ENCODE measurements around the gene KCNIP4. TPM values are rescaled to one million over a fixed set of nuclear protein-coding genes. Genes with fewer than 3 reads are reported as not detected.

KCNIP4 gene
- total and polyA plus RNA-seq, 2 experiments from 2014 or later = 0.14 to 0.63 TPM

DNA sequence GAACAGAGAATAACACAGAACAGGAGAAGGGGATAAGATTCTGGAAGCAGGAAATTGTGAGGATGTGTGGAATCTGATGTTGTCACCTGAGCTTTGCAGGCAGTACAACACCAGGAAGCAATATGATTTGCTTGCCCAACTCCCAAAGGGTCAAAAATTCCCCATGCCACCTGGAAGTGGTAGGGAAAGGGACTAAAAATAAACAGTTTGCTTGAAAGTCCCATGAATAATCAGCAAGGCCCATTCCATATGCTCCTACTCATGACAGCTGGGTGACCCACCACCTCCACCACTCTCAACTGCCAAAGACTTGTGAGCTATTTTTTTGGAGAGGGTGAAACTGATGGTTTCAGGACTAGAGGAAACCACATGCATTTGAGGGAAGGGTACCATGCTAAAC lies 168.4 kb downstream of the KCNIP4 start (continued):
- TF ChIP-seq REST (IDR thresholded peaks at IDR 0.05; ENCODE audit: unreplicated experiment) (no peak), POLR2AphosphoS5 (IDR thresholded peaks at IDR 0.05; ENCODE audit: low read depth) (no peak)

DNA sequence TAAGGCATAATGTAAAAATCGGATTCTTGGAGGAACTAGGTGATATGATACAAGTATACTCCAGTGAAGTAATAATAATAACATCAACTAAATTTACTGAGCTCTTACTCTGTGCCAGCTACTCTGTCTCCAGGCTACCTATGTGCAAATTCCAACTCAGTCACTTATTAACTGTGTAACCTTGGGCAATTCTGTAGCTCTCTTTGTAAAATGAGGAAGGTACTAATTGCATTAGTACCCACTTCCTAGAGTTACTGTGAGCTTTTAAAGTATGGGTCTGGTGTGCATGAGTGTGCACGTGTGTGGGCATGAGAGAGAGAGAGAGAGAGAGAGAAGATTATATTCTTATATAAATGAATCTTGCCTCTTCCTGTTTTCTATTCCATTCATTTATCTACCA lies 169.9 kb downstream of the KCNIP4 start:
- Histone ChIP-seq H4K20me1 (replicated peaks; ENCODE audit: insufficient read depth) (no peaks in the 10 kb centered on the region), H3K4me3 (no peak overlapping the region), H2AFZ (no peak overlapping the region), H3K4me2 (no peak overlapping the region), H3K9me2 (ENCODE audit: insufficient read depth) (peaks cover 7% of the 10 kb centered on the region), H3K27ac (ENCODE audit: low read depth) (no peak overlapping the region), H3K4me1 (ENCODE audit: insufficient read depth) (no peaks in the 10 kb centered on the region), H3K79me2 (replicated peaks; ENCODE audit: insufficient read depth) (no peaks in the 10 kb centered on the region), H3F3A (replicated peaks; ENCODE audit: low read depth) (no peaks in the 10 kb centered on the region), H3K27me3 (ENCODE audit: insufficient read depth) (no peaks in the 10 kb centered on the region), H3K36me3 (ENCODE audit: insufficient read depth) (no peaks in the 10 kb centered on the region)
- TF ChIP-seq ZNF114 (CRISPR knock-in tag; IDR thresholded peaks at IDR 0.05) (no peak), POLR2AphosphoS5 (IDR thresholded peaks at IDR 0.05; ENCODE audit: low read depth) (no peak), CREB1 (CRISPR knock-in tag; IDR thresholded peaks at IDR 0.05; ENCODE audit: low read depth) (no peak)
- TF ChIP-seq, protein P1, sequence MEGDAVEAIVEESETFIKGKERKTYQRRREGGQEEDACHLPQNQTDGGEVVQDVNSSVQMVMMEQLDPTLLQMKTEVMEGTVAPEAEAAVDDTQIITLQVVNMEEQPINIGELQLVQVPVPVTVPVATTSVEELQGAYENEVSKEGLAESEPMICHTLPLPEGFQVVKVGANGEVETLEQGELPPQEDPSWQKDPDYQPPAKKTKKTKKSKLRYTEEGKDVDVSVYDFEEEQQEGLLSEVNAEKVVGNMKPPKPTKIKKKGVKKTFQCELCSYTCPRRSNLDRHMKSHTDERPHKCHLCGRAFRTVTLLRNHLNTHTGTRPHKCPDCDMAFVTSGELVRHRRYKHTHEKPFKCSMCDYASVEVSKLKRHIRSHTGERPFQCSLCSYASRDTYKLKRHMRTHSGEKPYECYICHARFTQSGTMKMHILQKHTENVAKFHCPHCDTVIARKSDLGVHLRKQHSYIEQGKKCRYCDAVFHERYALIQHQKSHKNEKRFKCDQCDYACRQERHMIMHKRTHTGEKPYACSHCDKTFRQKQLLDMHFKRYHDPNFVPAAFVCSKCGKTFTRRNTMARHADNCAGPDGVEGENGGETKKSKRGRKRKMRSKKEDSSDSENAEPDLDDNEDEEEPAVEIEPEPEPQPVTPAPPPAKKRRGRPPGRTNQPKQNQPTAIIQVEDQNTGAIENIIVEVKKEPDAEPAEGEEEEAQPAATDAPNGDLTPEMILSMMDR (conservative IDR thresholded peaks at IDR 0.05; ENCODE audit: low read depth in 2 of 2) = no peak
- no peaks in the 10 kb centered on the region for H3K27me3 Mint-ChIP-seq (ENCODE audit: insufficient read depth, low read depth, poor library complexity)
- ATAC-seq (no peak), DNase-seq (ENCODE audit: low spot score) (no peak)
- 0 out of 3 replicates have a peak, but pooled peaks cover 3% of the 10 kb centered on the region for H3K36me3 Mint-ChIP-seq (ENCODE audit: low read depth)
- H3K9me3 Mint-ChIP-seq = peaks cover 5% of the 10 kb centered on the region; the same call in 2 of the 3 replicates
- no peak overlapping the region for H3K27ac Mint-ChIP-seq
- H3K4me1 Mint-ChIP-seq = no peaks in the 10 kb centered on the region
- no peak overlapping the region for H3K4me3 Mint-ChIP-seq

DNA sequence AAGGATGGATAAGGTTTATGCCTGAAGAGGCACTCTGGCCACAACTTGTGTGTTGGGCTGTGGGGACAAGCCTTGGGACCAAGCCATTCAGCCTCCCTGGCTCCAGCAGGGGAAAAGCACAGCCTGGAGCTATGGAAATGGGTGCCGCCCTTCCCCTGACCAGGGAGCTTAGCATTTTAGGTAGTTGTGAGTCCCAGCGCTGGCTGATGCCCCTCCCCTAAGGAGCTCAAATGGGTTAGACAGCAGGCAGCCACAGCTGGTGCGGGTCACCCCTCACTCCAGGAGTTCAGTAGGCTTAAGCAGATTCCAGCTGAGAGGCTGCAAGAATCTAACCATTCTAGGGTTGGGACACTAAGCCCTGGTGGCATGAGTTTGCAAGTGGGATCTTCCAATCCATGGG lies 172.9 kb downstream of the KCNIP4 start:
- no peak for DNase-seq (ENCODE audit: low spot score)
- no peaks in the 10 kb centered on the region for H3K36me3 ChIP-seq (ENCODE audit: insufficient read depth)
- Mint-ChIP-seq H3K27me3 (ENCODE audit: insufficient read depth, low read depth, poor library complexity) (no peaks in the 10 kb centered on the region), H3K4me3 (no peak overlapping the region), H3K4me1 (no peaks in the 10 kb centered on the region), H3K27ac (no peak overlapping the region), H3K36me3 (ENCODE audit: low read depth) (peaks cover 3% of the 10 kb centered on the region; the same call in 1 of the 3 replicates), H3K9me3 (peaks cover 8% of the 10 kb centered on the region; the same call in 2 of the 3 replicates)
- no peaks in the 10 kb centered on the region for H3K4me1 ChIP-seq (ENCODE audit: insufficient read depth)
- H4K20me1 ChIP-seq (replicated peaks; ENCODE audit: insufficient read depth) = no peaks in the 10 kb centered on the region
- H3K79me2 ChIP-seq (replicated peaks; ENCODE audit: insufficient read depth) = no peaks in the 10 kb centered on the region
- H3K27ac ChIP-seq (ENCODE audit: low read depth) = no peak overlapping the region
- no peaks in the 10 kb centered on the region for H3F3A ChIP-seq (replicated peaks; ENCODE audit: low read depth)
- ATAC-seq = no peak
- H3K4me2 ChIP-seq = no peak overlapping the region
- no peak overlapping the region for H2AFZ ChIP-seq
- H3K4me3 ChIP-seq = no peak overlapping the region
- peaks cover 7% of the 10 kb centered on the region for H3K9me2 ChIP-seq (ENCODE audit: insufficient read depth)
- H3K27me3 ChIP-seq (ENCODE audit: insufficient read depth) = no peaks in the 10 kb centered on the region
- no peak for TF ChIP-seq ZNF114 (CRISPR knock-in tag; IDR thresholded peaks at IDR 0.05)
- TF ChIP-seq ZNF462 (CRISPR knock-in tag; IDR thresholded peaks at IDR 0.05) = no peak
- no peak for TF ChIP-seq STAT1 (IDR thresholded peaks at IDR 0.05; ENCODE audit: unreplicated experiment)
- no peak for TF ChIP-seq CREB1 (CRISPR knock-in tag; IDR thresholded peaks at IDR 0.05; ENCODE audit: low read depth)
- no peak for TF ChIP-seq JUNB (IDR thresholded peaks at IDR 0.05; ENCODE audit: unreplicated experiment)
- TF ChIP-seq POLR2AphosphoS5 (IDR thresholded peaks at IDR 0.05; ENCODE audit: low read depth) = no peak
- no peak for TF ChIP-seq EZH2phosphoT487 (IDR thresholded peaks at IDR 0.05; ENCODE audit: unreplicated experiment)
